PC-3 (cell line): Measurements from ENCODE around the gene RAB6B.

Experiments
- CTCF ChIP-seq: fragments of 300-600 bp; sonication (generic); conservative IDR thresholded peaks from 2 replicates; pipeline ENCODE4 v1.5.1; 2017; ENCODE audit warnings: antibody characterized with exemption, low read depth, mild to moderate bottlenecking, low read length
- EZH2 ChIP-seq: fragments of 300-600 bp; sonication (generic); IDR thresholded peaks from one replicate; pipeline ENCODE4 v1.6.1; 2017; ENCODE audit warnings: antibody characterized with exemption, mild to moderate bottlenecking, low read length; ENCODE audit not compliant: unreplicated experiment

GRCh38 chr3:133930341-133930933, 34.8 kb upstream of the RAB6B start:
- TF ChIP-seq CTCF = peak; percentile 76
- no peak for TF ChIP-seq EZH2
